Thoracic aorta (tissue), 2 donors: ENCODE measurements around the gene MAPK4. TPM values are rescaled to one million over a fixed set of nuclear protein-coding genes. Genes with fewer than 3 reads are reported as not detected.
"Not testable (repeated sequence)": the region's sequence is repeated elsewhere in the genome, so short reads cannot be mapped to it uniquely, and the experiment has no call there.

ENCODE experiments used
- ATAC-seq: fragments of 150-250 bp; one replicate; pipeline ENCODE4 v1.8.0; 2017; ENCODE audit warnings: low read depth; ENCODE audit not compliant: insufficient number of reproducible peaks, low FRiP score
- DNase-seq: peaks from one replicate; pipeline ENCODE4 v3.0.0-alpha.2; 2020; ENCODE audit warnings: low spot score
- H3K27ac ChIP-seq, 2 donors: fragments of 200-600 bp; sonication (generic); 1 replicate in 1 of 2; 2 replicates in 1 of 2; pipeline ENCODE4 v1.5.1; 2016; ENCODE audit warnings: mild to moderate bottlenecking in 2 of 2, moderate library complexity in 2 of 2
- H3K27me3 ChIP-seq: fragments of 200-600 bp; sonication (generic); replicated peaks from 2 replicates; pipeline ENCODE4 v1.6.0; 2016; ENCODE audit warnings: mild to moderate bottlenecking; ENCODE audit not compliant: insufficient read depth
- H3K36me3 ChIP-seq: fragments of 200-600 bp; sonication (generic); one replicate; pipeline ENCODE4 v1.5.1; 2016
- H3K4me1 ChIP-seq, 2 donors: fragments of 200-600 bp; sonication (generic); 1 replicate in 1 of 2; 2 replicates in 1 of 2; pipeline versions ENCODE4 v1.5.1 to v1.6.0; 2016; ENCODE audit warnings: low read depth in 2 of 2, mild to moderate bottlenecking in 1 of 2; ENCODE audit not compliant: control insufficient read depth in 1 of 2
- H3K4me3 ChIP-seq: fragments of 200-600 bp; sonication (generic); 2 replicates; pipeline ENCODE4 v1.5.1; 2016; ENCODE audit warnings: mild to moderate bottlenecking
- H3K9me3 ChIP-seq: fragments of 200-600 bp; sonication (generic); 2 replicates; pipeline ENCODE4 v1.5.1; 2016
- total RNA-seq, 2 donors: library from RNA; depleted of rRNA; stranded (reverse); fragments of >200 nt; gene quantifications; one replicate each; pipeline versions ENCODE4 v1.1.0 to v1.2.3, GENCODE V29; 2016
- TF ChIP-seq, protein P1 (sequence below): fragments of 200-600 bp; sonication (generic); IDR thresholded peaks from one replicate; pipeline ENCODE4 v1.5.1; 2019; ENCODE audit warnings: antibody characterized with exemption

MAPK4 gene
- total RNA-seq, 2 donors from 2014 or later: 1.5 to 4.0 TPM

GRCh38 chr18:50558948-50559751 is 737 bp upstream of the MAPK4 start:
- Histone ChIP-seq H3K4me3 (peak overlapping the region; percentile 72), H3K9me3 (peaks cover 2% of the 10 kb centered on the region), H3K27ac (peak overlapping the region; percentile 35 to 72), H3K4me1 (peaks cover 3 to 10% of the 10 kb centered on the region in 2 donors), H3K27me3 (no peaks in the 10 kb centered on the region), H3K36me3 (no peaks in the 10 kb centered on the region)
- TF ChIP-seq, protein P1, sequence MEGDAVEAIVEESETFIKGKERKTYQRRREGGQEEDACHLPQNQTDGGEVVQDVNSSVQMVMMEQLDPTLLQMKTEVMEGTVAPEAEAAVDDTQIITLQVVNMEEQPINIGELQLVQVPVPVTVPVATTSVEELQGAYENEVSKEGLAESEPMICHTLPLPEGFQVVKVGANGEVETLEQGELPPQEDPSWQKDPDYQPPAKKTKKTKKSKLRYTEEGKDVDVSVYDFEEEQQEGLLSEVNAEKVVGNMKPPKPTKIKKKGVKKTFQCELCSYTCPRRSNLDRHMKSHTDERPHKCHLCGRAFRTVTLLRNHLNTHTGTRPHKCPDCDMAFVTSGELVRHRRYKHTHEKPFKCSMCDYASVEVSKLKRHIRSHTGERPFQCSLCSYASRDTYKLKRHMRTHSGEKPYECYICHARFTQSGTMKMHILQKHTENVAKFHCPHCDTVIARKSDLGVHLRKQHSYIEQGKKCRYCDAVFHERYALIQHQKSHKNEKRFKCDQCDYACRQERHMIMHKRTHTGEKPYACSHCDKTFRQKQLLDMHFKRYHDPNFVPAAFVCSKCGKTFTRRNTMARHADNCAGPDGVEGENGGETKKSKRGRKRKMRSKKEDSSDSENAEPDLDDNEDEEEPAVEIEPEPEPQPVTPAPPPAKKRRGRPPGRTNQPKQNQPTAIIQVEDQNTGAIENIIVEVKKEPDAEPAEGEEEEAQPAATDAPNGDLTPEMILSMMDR: no peak
- ATAC-seq (no peak), DNase-seq (no peak)

DNA sequence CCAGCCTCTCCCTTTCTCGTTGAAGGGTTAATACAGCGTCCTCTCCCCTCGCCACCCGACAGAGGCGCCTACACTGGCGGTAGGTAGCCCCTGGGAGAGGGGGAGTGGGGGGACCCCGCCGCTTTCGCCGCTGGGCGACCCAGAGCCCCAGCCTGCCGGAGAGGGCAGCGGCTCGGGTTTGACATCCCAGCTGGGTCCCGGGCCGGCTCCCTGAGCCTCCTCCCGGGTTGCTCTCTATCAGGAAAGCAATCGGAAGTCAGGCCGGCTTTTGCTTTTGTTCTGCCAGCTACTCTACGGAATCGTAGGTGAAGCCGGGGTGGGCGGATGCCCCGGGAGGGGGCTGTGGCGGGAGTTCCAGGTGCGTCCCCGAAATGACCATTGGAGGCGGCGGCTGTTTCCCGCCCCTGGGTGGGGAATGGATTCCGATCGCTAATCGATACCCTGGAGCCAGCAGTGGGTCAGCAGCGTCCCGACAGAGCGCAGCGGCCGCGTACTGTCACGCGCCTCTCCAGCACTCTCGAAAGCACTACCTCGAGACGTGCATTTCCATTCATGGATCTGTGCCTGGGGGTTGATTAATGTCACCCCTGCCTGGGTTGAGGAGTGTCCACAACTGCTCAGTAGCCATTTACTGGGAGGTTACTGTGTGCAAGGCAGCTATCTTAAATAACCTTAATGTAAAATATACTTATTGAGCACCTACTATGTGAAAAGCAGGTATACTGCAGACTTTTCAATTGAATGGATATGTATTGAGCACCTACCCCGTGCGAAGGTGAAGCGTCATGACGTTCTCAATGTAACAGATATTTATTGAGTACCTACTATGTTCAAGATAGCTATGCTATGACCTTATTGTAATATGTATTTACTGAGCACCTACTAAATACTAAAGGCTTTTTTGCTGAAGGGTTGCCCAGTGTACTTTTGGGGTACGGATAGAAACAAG is 1.1 kb downstream of the MAPK4 start:
- ATAC-seq (no peak), DNase-seq (no peak)
- Histone ChIP-seq H3K4me3 (peak overlapping the region; percentile 72), H3K27me3 (no peaks in the 10 kb centered on the region), H3K4me1 (peaks cover 3 to 10% of the 10 kb centered on the region in 2 donors), H3K9me3 (no peaks in the 10 kb centered on the region), H3K27ac (no peak overlapping the region), H3K36me3 (no peaks in the 10 kb centered on the region)
- TF ChIP-seq, protein P1: no peak

GRCh38 chr18:50562258-50562657 is 2.4 kb downstream of the MAPK4 start:
- H3K27ac ChIP-seq, H3K36me3 ChIP-seq, DNase-seq, H3K4me3 ChIP-seq, H3K27me3 ChIP-seq, H3K9me3 ChIP-seq, ATAC-seq: not testable (repeated sequence)
- H3K4me1 ChIP-seq: peaks cover 3 to 10% of the 10 kb centered on the region in 2 donors

GRCh38 chr18:50562686-50563085 is 2.8 kb downstream of the MAPK4 start:
- H3K36me3 ChIP-seq: no peaks in the 10 kb centered on the region
- H3K27me3 ChIP-seq: no peaks in the 10 kb centered on the region
- peaks cover 3 to 10% of the 10 kb centered on the region in 2 donors for H3K4me1 ChIP-seq
- H3K9me3 ChIP-seq: no peaks in the 10 kb centered on the region
- TF ChIP-seq, protein P1: no peak
- ATAC-seq (no peak), DNase-seq (no peak)
- H3K27ac ChIP-seq: no peak overlapping the region
- no peak overlapping the region for H3K4me3 ChIP-seq

DNA sequence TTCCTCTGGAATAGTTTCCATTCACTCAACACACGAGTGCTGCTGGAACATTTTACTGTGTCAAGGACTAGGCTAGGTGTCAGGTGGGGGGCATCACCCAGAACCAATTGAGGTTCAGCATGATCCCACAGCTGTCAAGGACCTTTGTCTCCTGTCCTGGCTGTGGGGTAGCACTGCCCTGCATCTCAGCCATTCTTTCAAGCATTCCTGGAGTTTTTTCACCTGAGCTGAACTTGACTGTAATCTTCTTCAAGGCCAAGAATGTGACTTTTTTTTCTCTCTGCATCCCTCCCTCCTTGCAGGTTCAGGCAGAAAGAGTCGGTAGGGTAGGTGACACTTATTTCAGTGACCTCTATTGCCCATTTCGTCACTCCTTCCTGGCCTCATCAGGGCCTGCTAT is 3.5 kb downstream of the MAPK4 start:
- peaks cover 3 to 10% of the 10 kb centered on the region in 2 donors for H3K4me1 ChIP-seq
- H3K27ac ChIP-seq: no peak overlapping the region
- no peak for ATAC-seq
- no peaks in the 10 kb centered on the region for H3K36me3 ChIP-seq
- H3K27me3 ChIP-seq: no peaks in the 10 kb centered on the region
- no peaks in the 10 kb centered on the region for H3K9me3 ChIP-seq
- TF ChIP-seq, protein P1: no peak
- DNase-seq: no peak
- H3K4me3 ChIP-seq: no peak overlapping the region
